ELF-1 (cell line): ENCODE data around the gene SIPA1.
"Not testable (repeated sequence)": the region's sequence is repeated elsewhere in the genome, so short reads cannot be mapped to it uniquely, and the experiment has no call there.

ENCODE experiments used
- DNase-seq: peaks from one replicate; pipeline ENCODE4 v3.0.0-alpha.2; 2016; ENCODE audit warnings: low read depth, low spot score

The SIPA1 gene

GRCh38 chr11:65623852-65624616, 13.9 kb upstream of the SIPA1 start:
- no peak for DNase-seq

DNA sequence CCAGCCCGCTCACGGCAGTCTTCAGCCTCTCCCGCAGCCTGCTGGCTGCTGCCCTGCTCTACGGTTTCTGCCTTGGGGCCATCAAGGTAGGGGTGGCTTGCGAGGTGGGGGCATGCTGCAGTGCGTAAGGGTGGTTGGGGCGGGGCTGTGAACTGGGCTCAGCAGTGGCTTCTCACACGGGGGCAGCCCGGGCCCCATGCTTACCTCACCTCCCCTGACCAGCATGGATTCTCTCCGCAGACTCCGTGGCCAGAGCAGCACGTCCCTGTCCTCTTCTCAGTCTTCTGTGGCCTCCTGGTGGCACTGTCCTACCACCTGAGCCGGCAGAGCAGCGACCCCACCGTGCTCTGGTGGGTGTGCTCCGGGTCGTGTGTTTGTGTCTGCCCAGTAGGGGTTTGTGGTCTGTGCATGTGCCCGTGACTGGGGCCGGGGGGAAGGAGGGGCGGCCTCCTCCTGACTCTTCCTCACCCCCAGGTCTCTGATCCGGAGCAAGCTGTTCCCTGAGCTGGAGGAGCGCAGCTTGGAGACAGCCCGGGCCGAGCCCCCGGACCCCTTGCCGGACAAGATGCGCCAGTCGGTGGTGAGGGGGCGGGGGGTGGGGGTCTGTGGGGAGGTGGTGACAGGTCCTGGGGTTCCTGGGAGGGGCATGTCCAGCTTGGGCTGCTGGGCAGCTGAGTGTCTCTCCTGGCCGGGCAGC, 12.8 kb upstream of the SIPA1 start:
- no peak for DNase-seq

DNA sequence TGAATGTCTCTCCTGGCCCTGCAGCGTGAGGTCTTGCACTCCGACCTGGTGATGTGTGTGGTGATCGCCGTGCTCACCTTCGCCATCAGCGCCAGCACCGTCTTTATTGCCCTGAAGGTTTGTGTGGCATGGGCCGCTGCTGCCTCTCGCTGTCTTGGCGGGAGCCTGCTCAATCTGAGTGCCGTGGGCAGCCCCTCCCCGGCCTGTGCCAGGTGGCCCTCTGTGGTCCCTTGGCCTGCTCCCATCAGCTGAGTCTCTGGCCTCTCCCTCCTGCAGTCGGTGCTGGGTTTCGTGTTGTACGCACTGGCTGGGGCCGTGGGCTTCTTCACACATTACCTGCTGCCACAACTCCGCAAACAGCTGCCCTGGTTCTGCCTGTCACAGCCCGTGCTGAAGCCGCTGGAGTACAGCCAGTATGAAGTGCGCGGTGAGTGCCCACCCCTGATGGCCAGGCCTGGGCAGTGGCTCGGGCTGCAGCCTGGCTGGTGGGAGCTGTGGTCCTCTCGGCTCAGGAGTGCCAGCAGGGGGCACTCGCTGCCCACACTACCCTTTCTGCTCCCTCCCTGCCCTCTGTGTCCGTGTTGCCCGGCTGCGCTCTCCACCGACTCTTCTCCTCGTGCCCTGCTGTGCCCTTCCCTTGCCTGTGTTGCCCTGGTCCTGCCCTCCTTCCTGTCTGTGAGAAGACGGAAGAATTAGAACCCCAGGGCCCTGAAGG, 12.1 kb upstream of the SIPA1 start:
- peak; percentile 60 for DNase-seq

- no peak for DNase-seq
Observed at GRCh38 chr11:65627202-65627601, 10.7 kb upstream of the SIPA1 start.

- no peak for DNase-seq
Observed at GRCh38 chr11:65629579-65629978, 8.3 kb upstream of the SIPA1 start.

DNA sequence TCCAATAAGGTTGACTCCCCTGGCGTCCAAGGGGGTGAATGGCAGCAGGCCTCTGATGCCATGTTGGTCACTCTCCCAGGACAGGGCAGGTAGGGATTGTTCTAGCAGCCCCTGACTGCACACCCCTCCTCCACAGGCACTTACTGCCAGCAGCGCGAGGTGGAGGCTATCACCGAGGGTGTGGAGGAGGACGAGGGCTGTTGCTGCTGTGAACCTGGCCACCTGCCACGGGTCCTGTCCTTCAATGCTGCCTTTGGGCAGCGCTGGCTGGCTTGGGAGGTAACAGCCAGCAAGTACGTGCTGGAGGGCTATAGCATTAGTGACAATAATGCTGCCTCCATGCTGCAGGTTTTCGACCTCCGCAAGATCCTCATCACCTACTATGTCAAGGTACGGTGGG, 7.7 kb upstream of the SIPA1 start:
- no peak for DNase-seq

DNA sequence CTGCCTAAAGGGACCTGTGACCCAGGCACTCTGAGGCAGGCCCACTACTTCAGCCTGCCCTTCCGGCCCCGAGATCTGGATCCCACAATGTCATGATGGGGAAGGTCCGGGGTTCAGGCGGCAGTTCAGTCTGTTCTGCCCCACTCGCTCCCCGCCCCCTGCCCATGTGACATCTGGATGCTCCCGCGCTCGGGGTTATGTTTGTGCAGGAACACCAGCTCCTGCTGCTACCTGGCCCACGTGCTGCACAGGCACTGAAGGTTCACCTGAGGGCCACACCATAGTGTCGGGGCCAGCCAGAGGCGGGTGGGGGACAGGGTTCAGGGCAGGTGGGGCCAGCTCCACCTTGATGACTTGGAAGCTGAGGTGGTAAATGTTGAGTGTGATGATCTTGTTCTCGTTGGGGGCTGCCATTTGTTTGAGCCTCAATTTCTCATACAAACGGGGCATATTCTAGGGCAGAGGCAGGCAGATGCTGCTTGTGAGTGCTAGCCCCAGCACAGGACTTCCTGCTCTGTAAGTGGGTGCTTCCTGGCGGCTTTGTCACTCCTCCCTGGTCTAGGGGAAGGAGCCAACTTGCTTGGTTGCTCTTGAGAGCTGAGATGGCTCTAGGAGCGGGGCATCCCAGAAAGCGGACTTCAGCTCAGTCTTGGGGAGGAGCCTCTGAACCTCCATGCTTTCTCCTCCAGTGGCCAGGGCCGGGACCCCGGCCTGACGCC, 4.4 kb upstream of the SIPA1 start:
- DNase-seq, result no peak

DNA sequence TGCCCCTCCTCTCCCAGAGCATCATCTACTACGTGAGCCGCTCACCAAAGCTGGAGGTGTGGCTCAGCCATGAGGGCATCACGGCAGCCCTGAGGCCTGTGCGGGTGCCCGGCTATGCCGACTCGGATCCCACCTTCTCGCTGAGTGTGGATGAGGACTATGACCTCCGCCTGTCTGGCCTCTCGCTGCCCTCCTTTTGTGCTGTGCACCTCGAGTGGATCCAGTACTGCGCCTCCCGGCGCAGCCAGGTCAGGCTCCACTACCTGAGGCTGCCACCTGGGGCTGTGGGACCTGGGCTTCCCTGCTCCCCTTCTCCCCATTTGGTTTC, 3.8 kb upstream of the SIPA1 start:
- DNase-seq, result no peak

- DNase-seq, result no peak
Observed at GRCh38 chr11:65634440-65634839, 3.5 kb upstream of the SIPA1 start.

GRCh38 chr11:65634905-65635731, 2.8 kb upstream of the SIPA1 start:
- no peak for DNase-seq

DNA sequence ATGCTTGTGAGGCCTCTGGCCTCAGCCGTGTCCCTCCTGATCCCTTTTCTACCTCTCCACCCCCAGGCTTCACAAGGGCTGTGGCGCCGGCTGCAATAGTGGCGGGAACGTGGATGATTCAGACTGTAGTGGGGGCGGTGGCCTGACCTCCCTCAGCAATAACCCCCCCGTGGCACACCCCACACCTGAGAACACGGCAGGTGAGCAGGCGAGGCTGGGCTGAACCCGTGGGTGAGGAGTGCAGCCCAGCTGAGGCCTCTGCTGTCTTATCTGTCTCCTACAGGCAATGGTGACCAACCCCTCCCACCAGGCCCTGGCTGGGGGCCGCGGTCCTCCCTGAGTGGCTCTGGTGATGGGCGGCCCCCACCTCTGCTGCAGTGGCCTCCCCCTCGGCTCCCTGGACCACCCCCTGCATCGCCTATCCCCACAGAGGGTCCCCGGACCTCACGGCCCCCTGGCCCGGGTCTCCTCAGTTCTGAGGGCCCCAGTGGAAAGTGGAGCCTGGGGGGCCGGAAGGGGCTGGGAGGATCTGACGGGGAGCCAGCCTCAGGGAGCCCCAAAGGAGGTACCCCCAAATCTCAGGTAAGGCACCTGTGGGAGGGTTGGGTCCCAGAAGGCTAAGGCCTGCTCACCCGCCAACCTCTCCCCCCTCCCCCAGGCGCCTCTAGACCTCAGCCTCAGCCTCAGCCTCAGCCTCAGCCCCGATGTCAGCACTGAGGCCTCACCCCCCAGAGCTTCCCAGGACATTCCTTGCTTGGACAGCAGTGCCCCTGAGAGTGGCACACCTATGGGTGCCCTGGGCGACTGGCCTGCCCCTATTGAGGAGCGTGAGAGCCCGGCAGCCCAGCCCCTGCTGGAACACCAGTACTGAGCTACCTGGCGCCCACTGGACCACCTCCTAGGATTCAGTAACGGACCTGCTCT, 1.5 kb upstream of the SIPA1 start:
- DNase-seq, result no peak

DNA sequence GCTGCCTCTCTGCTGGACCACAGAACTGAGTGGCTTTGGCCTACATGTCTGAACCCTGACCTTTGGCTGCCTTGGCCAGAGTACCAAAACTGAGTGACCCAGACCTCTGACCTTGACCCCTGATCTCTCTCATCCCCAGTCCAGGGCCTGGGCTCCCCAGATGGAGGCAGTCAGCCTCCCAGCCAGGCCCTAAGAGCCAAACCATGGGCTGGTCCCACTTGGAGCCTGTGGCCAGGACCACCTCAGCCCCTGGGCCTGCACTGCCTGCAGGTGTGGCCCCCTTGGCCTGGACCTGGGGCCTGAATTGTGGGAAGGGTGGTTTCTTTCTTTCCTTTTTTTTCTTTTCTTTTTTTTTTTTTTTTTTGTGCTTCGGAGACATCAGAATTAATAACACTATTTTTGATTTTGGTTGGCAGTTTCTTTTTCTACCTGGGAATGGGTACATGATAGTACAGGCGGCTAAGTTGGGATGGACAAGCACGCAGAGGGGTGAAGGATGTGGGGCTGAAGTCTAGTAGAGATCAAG, 806 bp upstream of the SIPA1 start:
- DNase-seq, result no peak

DNA sequence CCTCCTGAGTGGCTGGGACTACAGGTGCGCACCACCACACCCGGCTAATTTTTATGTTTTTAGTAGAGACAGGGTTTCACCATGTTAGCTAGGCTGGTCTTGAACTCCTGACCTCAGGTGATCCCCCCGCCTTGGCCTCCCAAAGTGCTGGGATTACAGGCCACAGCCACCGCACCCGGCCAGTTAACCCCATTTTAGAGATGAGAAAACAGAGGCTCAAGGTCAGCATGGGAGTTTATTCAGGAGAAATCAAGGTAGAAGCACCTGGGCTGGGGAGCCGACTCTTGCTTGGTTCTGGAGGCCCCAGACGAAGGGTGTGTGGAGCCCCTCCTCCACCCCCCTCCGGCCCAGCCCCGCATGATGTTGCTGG, 1.3 kb downstream of the SIPA1 start:
- DNase-seq, result not testable (repeated sequence)

DNA sequence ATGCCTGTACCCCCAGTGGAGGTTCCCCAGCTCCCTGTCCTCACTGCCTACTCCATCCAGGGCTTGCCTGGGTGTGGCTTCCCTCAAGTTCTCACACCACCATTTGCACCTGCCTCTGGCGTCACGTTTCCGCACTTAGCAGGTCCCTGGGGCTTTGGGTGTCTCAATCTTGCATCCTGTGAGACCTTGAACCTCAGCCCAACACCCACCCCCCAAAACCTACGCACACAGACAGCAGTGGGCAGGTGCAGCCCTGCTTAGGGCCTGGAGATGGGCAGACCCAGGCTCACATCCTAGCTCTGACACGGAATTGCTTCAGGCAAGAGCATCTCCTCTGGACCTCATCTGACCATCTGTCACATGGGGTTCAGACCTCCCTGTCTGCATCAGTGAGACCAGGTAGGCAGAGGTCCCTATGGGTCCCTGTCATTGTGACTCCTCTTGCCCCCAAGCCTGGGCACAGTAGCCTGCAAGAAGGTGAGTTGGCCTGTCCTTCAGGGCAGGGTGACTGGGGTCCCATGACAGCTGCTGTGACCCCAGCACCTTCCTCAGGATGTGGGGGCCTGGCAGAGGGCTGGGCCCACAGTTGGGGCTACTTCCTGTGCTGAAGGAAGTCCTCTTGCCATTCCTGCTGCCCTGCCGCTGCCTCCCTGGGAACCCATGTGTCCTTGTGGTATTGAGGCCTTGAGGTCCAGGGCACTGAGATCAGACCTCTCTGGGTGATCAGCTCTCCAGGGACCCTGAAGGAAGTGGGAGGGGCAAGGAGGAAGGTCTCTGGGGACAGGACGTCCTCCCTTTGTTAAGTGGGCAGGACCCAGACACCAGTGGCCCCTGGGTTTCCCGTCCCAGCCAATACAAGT, 2.0 kb downstream of the SIPA1 start:
- no peak for DNase-seq

- DNase-seq, result no peak
Observed at GRCh38 chr11:65640483-65641296, 2.8 kb downstream of the SIPA1 start.

DNA sequence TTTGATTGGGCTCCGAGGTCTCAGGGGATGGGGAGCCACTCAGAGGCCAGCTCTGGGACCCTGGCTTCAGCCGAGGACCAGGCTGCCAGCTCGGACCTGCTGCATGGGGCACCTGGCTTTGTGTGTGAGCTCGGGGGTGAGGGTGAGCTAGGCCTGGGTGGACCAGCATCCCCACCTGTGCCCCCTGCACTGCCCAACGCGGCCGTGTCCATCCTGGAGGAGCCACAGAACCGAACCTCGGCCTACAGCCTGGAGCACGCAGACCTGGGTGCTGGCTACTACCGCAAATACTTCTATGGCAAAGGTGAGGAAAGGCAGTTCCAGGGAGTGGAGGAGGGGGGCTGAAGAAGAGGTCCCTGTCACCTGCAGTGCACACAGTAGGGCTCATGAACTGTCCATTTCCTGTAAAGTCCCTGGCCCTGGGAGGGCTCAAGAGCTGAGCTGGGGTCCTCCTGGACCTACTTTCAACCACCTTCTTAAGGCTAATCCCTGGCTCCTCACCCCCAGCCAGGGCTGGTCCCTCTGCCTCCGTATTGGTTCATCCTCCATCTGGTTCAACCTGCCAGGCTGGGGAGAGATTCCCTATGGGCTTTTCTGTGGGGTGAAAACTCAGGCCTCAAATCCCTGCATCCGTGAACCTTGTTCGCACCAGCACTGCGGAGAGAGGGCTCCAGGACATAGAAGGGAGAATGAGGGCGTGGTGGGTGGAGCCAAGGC, 3.6 kb downstream of the SIPA1 start:
- no peak for DNase-seq

DNA sequence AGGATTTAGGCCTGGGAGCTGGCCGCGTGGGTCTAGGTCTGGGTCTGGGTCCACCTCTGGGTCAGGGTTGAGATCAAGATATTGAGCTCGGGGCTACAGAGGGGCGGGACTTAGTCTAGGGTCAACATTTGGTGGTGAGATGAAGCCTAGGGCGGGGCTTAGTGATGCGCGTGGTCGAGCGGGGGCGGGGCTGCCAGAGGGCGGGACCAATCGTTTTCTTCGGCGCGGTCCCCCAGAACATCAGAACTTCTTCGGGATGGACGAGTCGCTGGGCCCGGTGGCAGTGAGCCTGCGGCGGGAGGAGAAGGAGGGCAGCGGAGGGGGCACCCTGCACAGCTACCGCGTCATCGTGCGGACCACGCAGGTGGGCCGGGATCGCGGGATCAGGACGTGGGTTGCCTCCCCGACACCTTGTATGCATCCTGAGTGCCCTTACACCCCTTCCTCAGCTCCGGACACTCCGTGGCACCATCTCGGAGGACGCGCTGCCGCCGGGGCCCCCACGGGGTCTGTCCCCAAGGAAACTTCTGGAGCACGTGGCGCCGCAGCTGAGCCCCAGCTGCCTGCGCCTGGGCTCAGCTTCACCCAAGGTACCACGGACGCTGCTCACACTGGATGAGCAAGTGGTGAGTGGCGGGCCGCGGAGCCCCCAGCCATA, 4.2 kb downstream of the SIPA1 start:
- DNase-seq, result peak; percentile 36
